ENCODE data around the gene SPATA33.

- no peak for TF ChIP-seq CTCF (IDR thresholded peaks at IDR 0.05)
- TF ChIP-seq EZH2 (IDR thresholded peaks at IDR 0.05; ENCODE audit: borderline replicate concordance, insufficient read depth, low read depth, low read length, poor library complexity, severe bottlenecking) = no peak
Observed at GRCh38 chr16:89653656-89654295, 3.9 kb upstream of the SPATA33 start.

Data from B cell (primary cell).